Right atrium auricular region (tissue), 2 donors: ENCODE data around the gene BPIFA1. TPM values are rescaled to one million over a fixed set of nuclear protein-coding genes. Genes with fewer than 3 reads are reported as not detected.
A peak's percentile ranks its signal among the peaks of the same experiment; 100 is the strongest.

Experiments used
- DNase-seq: peaks from one replicate; pipeline ENCODE4 v3.0.0-alpha.2; 2019; ENCODE audit warnings: low spot score
- H3K27ac ChIP-seq, 2 donors: fragments of 200-600 bp; sonication (generic); 1 replicate in 1 of 2; 2 replicates in 1 of 2; pipeline ENCODE4 v1.5.1; 2016 to 2019
- H3K27me3 ChIP-seq, 2 donors: fragments of 200-600 bp; sonication (generic); one replicate each; pipeline versions ENCODE4 v1.5.1 to v1.6.0; 2017 to 2019
- H3K36me3 ChIP-seq: fragments of 200-600 bp; sonication (generic); one replicate; pipeline ENCODE4 v1.5.1; 2016
- H3K4me1 ChIP-seq, 2 donors: fragments of 200-600 bp; sonication (generic); one replicate each; pipeline versions ENCODE4 v1.5.1 to v1.6.0; 2017 to 2019
- H3K4me3 ChIP-seq, 2 donors: fragments of 200-600 bp; sonication (generic); 1 replicate in 1 of 2; 2 replicates in 1 of 2; pipeline ENCODE4 v1.5.1; 2017 to 2019; ENCODE audit warnings: mild to moderate bottlenecking in 1 of 2, moderate library complexity in 1 of 2
- H3K9me3 ChIP-seq, 2 donors: fragments of 200-600 bp; sonication (generic); one replicate each; pipeline ENCODE4 v1.5.1; 2019
- total RNA-seq, 2 donors: library from RNA; depleted of rRNA; stranded (reverse); fragments of >200 nt; gene quantifications; one replicate each; pipeline ENCODE4 v1.1.0, GENCODE V29; 2016
- TF ChIP-seq, protein P1 (sequence below), 2 donors: fragments of 200-600 bp; sonication (generic); IDR thresholded peaks; one replicate each; pipeline ENCODE4 v1.5.1; 2019; ENCODE audit warnings: antibody characterized with exemption in 2 of 2

The BPIFA1 gene
- total RNA-seq, 2 donors from 2014 or later: not detected

- no peak for DNase-seq
- TF ChIP-seq, protein P1, sequence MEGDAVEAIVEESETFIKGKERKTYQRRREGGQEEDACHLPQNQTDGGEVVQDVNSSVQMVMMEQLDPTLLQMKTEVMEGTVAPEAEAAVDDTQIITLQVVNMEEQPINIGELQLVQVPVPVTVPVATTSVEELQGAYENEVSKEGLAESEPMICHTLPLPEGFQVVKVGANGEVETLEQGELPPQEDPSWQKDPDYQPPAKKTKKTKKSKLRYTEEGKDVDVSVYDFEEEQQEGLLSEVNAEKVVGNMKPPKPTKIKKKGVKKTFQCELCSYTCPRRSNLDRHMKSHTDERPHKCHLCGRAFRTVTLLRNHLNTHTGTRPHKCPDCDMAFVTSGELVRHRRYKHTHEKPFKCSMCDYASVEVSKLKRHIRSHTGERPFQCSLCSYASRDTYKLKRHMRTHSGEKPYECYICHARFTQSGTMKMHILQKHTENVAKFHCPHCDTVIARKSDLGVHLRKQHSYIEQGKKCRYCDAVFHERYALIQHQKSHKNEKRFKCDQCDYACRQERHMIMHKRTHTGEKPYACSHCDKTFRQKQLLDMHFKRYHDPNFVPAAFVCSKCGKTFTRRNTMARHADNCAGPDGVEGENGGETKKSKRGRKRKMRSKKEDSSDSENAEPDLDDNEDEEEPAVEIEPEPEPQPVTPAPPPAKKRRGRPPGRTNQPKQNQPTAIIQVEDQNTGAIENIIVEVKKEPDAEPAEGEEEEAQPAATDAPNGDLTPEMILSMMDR (IDR thresholded peaks at IDR 0.05): no peak
- no peaks in the 10 kb centered on the region for H3K9me3 ChIP-seq
- H3K4me1 ChIP-seq: no peaks in the 10 kb centered on the region
- H3K36me3 ChIP-seq: no peaks in the 10 kb centered on the region
- H3K27me3 ChIP-seq: no peaks in the 10 kb centered on the region
- H3K27ac ChIP-seq: no peak overlapping the region
- H3K4me3 ChIP-seq: no peak overlapping the region
These were observed 25.7 kb downstream of the BPIFA1 start for GRCh38 chr20:33261465-33261864.

DNA sequence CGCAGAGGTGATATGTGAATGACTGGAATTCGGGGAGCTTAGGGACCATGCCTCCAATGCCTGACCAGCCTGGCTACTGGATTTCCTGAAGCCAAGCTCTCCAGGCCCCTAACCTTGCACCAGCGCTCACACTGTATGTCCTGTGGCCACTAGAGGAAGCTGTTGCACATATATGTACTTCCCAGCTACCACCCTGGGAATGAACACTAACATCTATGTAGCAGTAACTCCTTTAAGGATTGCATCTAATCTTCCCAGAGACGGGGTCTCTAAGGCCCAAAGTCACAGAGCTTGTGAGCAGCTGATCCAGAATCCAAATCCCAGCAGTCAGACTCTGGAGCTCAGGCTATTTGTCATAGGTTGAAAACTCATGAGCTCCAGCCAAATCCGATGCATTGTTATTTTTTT, 26.9 kb downstream of the BPIFA1 start:
- Histone ChIP-seq H3K36me3 (no peaks in the 10 kb centered on the region), H3K27me3 (no peaks in the 10 kb centered on the region), H3K9me3 (no peaks in the 10 kb centered on the region), H3K4me3 (no peak overlapping the region), H3K4me1 (no peaks in the 10 kb centered on the region), H3K27ac (no peak overlapping the region)
- TF ChIP-seq, protein P1 (IDR thresholded peaks at IDR 0.05): peak in 1 of 2 donors; percentile 47
- DNase-seq: peak; percentile 60

GRCh38 chr20:33263784-33264183, 28.0 kb downstream of the BPIFA1 start:
- H3K27me3 ChIP-seq: no peaks in the 10 kb centered on the region
- DNase-seq: no peak
- no peaks in the 10 kb centered on the region for H3K9me3 ChIP-seq
- H3K36me3 ChIP-seq: no peaks in the 10 kb centered on the region
- TF ChIP-seq, protein P1 (IDR thresholded peaks at IDR 0.05): no peak
- H3K4me3 ChIP-seq: no peak overlapping the region
- H3K4me1 ChIP-seq: no peaks in the 10 kb centered on the region
- no peak overlapping the region for H3K27ac ChIP-seq

DNA sequence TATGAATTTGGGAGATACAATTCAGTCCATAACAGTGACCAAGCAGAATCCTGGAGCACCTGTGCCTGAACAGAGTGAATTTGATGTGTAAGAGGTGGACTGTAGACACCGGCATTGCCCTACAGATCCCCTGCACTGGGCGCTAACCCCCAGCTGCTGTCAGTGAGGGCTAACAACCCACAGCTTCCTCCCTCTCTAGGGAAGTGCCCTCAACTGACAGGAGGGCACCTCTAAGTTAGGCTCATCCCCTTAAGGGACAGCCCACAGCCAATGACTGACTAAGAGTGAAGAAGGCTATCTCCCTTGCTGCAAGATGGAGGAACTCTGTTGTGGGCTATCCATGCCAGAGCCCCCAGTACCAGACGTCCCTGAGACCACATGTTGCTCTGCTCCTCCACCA, 31.9 kb downstream of the BPIFA1 start:
- H3K27me3 ChIP-seq: no peaks in the 10 kb centered on the region
- H3K36me3 ChIP-seq: no peaks in the 10 kb centered on the region
- TF ChIP-seq, protein P1 (IDR thresholded peaks at IDR 0.05): no peak

DNA sequence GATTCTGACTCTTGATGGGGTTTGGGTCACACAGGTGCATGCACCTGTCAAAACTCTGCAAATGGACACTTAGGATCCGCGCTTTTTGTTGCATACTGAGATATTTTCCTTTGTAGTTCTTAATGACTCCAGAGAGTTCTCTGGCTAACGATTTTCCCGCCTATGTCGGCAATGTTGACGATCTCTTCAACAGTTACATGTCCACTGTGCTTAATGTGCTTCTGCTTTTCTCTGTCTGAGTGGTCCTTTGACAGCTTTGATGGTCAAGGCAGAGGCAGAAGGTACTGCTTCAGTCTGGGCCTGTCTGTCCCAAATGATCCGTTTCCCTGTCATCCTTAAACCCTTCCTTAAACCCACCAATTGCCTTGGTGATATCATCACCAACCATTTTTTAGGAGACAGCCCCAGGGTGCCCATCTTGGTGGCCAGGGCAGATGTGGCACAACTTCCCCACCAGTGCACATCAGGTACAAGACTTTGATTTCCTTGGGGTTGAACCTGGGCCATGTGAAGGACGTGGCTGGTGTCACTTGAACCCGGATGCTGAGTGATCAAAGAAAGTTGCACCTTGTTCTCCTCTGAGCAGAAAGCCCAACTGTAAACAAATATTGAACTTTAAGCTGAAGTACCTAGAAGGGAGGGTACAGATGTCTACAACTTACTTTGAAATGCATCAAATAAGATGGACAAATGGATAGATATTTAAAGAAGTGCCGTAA, 36.5 kb downstream of the BPIFA1 start:
- no peaks in the 10 kb centered on the region for H3K9me3 ChIP-seq
- H3K4me3 ChIP-seq: no peak overlapping the region
- H3K27ac ChIP-seq: no peak overlapping the region
- H3K36me3 ChIP-seq: no peaks in the 10 kb centered on the region
- H3K4me1 ChIP-seq: no peaks in the 10 kb centered on the region
- no peak for DNase-seq
- no peaks in the 10 kb centered on the region for H3K27me3 ChIP-seq
- TF ChIP-seq, protein P1 (IDR thresholded peaks at IDR 0.05): no peak

More for the DNA sequence above, 31.9 kb downstream of the BPIFA1 start:
- Histone ChIP-seq H3K4me3 (no peak overlapping the region), H3K9me3 (no peaks in the 10 kb centered on the region), H3K27ac (no peak overlapping the region), H3K4me1 (no peaks in the 10 kb centered on the region)
- no peak for DNase-seq
